ENCODE results near the gene PLD5. TPM values are rescaled to one million over a fixed set of nuclear protein-coding genes. Genes with fewer than 3 reads are reported as not detected.
"Not testable (repeated sequence)": the region's sequence is repeated elsewhere in the genome, so short reads cannot be mapped to it uniquely, and the experiment has no call there.

Gene PLD5
- total RNA-seq, 1 donor from 2014 or later: 1.9 TPM

DNA sequence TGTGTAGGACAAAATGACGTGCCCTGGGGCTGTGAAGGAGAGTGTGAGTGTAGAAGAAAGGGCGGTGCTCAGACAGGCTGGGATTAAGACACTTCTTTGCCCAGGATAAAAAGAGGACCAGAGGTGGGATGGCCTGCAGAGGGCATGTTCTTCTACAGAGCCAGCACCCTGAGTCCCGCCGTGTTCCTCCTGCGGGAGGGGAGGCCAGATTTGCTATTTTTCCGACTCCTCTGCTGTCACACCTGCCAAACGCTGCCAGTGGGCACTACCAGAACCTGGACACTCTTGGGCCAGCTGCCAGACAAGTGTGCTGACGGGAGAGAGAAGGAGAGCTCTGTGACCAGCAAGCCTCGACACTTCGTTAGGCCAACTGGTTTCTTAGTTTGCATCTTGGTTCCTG lies 206.4 kb downstream of the PLD5 start:
- no peak for DNase-seq (ENCODE audit: low read depth)
- Histone ChIP-seq H3K4me3 (ENCODE audit: low read depth, low read length) (no peak overlapping the region), H3K27me3 (ENCODE audit: control insufficient read depth, insufficient read depth, low read length) (no peaks in the 10 kb centered on the region), H3K36me3 (ENCODE audit: control insufficient read depth, insufficient read depth, low read length) (no peaks in the 10 kb centered on the region)
- TF ChIP-seq, protein P1, sequence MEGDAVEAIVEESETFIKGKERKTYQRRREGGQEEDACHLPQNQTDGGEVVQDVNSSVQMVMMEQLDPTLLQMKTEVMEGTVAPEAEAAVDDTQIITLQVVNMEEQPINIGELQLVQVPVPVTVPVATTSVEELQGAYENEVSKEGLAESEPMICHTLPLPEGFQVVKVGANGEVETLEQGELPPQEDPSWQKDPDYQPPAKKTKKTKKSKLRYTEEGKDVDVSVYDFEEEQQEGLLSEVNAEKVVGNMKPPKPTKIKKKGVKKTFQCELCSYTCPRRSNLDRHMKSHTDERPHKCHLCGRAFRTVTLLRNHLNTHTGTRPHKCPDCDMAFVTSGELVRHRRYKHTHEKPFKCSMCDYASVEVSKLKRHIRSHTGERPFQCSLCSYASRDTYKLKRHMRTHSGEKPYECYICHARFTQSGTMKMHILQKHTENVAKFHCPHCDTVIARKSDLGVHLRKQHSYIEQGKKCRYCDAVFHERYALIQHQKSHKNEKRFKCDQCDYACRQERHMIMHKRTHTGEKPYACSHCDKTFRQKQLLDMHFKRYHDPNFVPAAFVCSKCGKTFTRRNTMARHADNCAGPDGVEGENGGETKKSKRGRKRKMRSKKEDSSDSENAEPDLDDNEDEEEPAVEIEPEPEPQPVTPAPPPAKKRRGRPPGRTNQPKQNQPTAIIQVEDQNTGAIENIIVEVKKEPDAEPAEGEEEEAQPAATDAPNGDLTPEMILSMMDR (IDR thresholded peaks at IDR 0.05; ENCODE audit: insufficient read depth, low read length, poor library complexity, severe bottlenecking): no peak

- H3K36me3 ChIP-seq (ENCODE audit: control insufficient read depth, insufficient read depth, low read length); DNase-seq (ENCODE audit: low read depth); H3K27me3 ChIP-seq (ENCODE audit: control insufficient read depth, insufficient read depth, low read length); H3K4me3 ChIP-seq (ENCODE audit: low read depth, low read length): not testable (repeated sequence)
Observed at GRCh38 chr1:242314865-242315264, 209.6 kb downstream of the PLD5 start.

- not testable (repeated sequence) for H3K4me3 ChIP-seq (ENCODE audit: low read depth, low read length); H3K36me3 ChIP-seq (ENCODE audit: control insufficient read depth, insufficient read depth, low read length); H3K27me3 ChIP-seq (ENCODE audit: control insufficient read depth, insufficient read depth, low read length); DNase-seq (ENCODE audit: low read depth)
Observed at GRCh38 chr1:242314085-242314649, 210.3 kb downstream of the PLD5 start.

DNA sequence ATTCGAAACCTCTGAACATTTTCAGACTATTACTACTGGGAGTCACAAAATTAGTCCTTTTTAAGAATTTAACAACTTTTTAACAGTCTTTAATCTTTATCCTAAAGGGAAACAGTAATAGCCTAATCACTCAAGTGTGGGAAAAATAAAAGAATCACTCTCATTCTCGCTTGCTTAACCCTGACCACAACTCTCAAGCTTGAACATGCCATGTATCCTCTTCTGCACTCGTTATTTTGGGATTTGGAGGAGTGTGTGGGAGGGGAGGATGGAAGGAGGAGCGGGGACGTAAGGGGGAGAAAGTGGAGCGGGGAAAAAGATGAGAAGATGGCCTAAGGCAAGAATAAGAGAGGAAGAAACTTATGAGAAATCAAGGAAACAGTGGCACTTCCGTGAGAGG lies 215.8 kb downstream of the PLD5 start:
- H3K27me3 ChIP-seq (ENCODE audit: control insufficient read depth, insufficient read depth, low read length); DNase-seq (ENCODE audit: low read depth); H3K4me3 ChIP-seq (ENCODE audit: low read depth, low read length); H3K36me3 ChIP-seq (ENCODE audit: control insufficient read depth, insufficient read depth, low read length): not testable (repeated sequence)

DNA sequence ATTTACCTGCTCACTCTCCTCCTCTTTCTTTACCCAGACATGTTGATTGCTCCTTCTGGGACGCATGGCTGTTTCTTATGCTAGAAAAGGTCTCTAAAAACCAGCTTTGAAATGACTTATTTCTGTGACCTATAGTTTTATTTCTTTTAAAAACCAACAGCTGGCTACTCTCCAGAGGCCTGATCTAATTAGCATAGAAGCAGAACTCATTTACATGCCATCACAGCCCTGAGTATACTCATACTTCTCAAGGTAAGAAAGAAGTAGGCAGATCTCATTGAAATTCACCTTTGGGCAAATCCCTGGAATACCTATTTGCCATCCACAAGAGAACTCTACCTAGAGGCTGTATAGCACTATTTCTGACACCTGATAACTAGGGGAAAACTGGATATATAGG lies 230.7 kb downstream of the PLD5 start:
- DNase-seq (ENCODE audit: low read depth); H3K27me3 ChIP-seq (ENCODE audit: control insufficient read depth, insufficient read depth, low read length); H3K4me3 ChIP-seq (ENCODE audit: low read depth, low read length); H3K36me3 ChIP-seq (ENCODE audit: control insufficient read depth, insufficient read depth, low read length): not testable (repeated sequence)

DNA sequence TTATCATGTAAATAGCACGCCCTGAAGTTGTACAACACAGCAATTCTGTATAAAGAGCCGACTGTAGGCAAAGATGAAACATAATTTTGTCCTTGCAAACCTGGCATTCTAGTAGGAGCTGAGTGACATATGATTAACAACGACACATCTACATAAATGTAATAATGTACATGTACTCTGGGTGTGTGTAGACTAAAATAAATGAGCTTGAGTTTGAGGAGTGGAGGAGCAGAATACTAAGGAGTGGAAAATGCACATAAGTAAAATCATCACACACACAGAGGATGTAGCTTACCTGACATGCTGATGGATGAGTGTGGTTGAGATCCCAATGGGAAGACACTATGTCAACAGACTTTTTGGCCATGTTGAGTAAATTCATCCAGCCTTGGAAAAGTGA lies 236.4 kb downstream of the PLD5 start:
- H3K4me3 ChIP-seq (ENCODE audit: low read depth, low read length); H3K27me3 ChIP-seq (ENCODE audit: control insufficient read depth, insufficient read depth, low read length); H3K36me3 ChIP-seq (ENCODE audit: control insufficient read depth, insufficient read depth, low read length); DNase-seq (ENCODE audit: low read depth): not testable (repeated sequence)

- H3K4me3 ChIP-seq (ENCODE audit: low read depth, low read length); H3K36me3 ChIP-seq (ENCODE audit: control insufficient read depth, insufficient read depth, low read length); H3K27me3 ChIP-seq (ENCODE audit: control insufficient read depth, insufficient read depth, low read length); DNase-seq (ENCODE audit: low read depth): not testable (repeated sequence)
Observed at GRCh38 chr1:242282758-242283485, 241.6 kb downstream of the PLD5 start.

GRCh38 chr1:242278406-242278805 lies 246.1 kb downstream of the PLD5 start:
- not testable (repeated sequence) for H3K27me3 ChIP-seq (ENCODE audit: control insufficient read depth, insufficient read depth, low read length); H3K36me3 ChIP-seq (ENCODE audit: control insufficient read depth, insufficient read depth, low read length); H3K4me3 ChIP-seq (ENCODE audit: low read depth, low read length); DNase-seq (ENCODE audit: low read depth)

GRCh38 chr1:242276769-242277168 lies 247.7 kb downstream of the PLD5 start:
- not testable (repeated sequence) for H3K4me3 ChIP-seq (ENCODE audit: low read depth, low read length); H3K27me3 ChIP-seq (ENCODE audit: control insufficient read depth, insufficient read depth, low read length); H3K36me3 ChIP-seq (ENCODE audit: control insufficient read depth, insufficient read depth, low read length); DNase-seq (ENCODE audit: low read depth)

DNA sequence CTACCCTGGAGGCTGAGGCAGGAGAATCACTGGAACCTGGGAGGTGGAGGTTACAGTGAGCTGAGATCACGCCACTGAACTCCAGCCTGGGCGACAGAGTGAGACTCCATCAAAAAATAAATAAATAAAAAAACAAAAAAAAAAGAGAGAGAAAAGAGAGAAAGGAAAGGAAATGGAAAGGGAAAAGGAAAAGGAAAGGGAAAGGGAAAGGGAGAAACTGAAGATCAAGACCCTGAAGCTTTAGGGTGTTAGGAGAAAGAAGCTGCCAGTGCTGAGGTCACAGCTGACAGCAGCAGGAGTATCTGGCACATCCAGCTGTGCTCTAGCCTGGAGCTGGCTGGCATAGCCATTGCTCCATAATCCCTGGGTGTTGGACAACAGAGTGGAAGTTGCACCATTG lies 257.5 kb downstream of the PLD5 start:
- not testable (repeated sequence) for DNase-seq (ENCODE audit: low read depth); H3K27me3 ChIP-seq (ENCODE audit: control insufficient read depth, insufficient read depth, low read length); H3K36me3 ChIP-seq (ENCODE audit: control insufficient read depth, insufficient read depth, low read length); H3K4me3 ChIP-seq (ENCODE audit: low read depth, low read length)

DNA sequence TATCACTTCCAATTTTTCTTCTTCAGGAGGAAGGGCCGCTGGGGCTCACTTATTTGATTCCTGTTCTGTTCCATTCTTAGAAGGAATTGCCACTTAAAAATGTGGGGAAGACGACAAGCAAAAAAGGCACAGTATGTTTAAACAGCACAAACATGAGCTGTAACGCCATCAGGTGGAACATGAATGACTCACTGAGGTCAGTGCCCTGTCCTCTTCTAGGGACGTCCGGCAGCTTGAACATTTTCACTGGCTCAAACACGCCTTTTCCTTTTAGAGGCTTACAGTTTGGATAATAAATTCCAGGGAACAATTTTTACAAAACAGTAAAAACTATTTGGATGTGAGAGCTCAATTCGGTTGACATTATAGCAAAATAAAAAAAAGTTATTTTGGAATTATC lies 260.1 kb downstream of the PLD5 start:
- not testable (repeated sequence) for H3K4me3 ChIP-seq (ENCODE audit: low read depth, low read length); H3K27me3 ChIP-seq (ENCODE audit: control insufficient read depth, insufficient read depth, low read length); DNase-seq (ENCODE audit: low read depth); H3K36me3 ChIP-seq (ENCODE audit: control insufficient read depth, insufficient read depth, low read length)

All from kidney epithelial cell (primary cell).